ENCODE results near the gene KBTBD12.
"Not testable (repeated sequence)": the region's sequence is repeated elsewhere in the genome, so short reads cannot be mapped to it uniquely, and the experiment has no call there.

The KBTBD12 gene

DNA sequence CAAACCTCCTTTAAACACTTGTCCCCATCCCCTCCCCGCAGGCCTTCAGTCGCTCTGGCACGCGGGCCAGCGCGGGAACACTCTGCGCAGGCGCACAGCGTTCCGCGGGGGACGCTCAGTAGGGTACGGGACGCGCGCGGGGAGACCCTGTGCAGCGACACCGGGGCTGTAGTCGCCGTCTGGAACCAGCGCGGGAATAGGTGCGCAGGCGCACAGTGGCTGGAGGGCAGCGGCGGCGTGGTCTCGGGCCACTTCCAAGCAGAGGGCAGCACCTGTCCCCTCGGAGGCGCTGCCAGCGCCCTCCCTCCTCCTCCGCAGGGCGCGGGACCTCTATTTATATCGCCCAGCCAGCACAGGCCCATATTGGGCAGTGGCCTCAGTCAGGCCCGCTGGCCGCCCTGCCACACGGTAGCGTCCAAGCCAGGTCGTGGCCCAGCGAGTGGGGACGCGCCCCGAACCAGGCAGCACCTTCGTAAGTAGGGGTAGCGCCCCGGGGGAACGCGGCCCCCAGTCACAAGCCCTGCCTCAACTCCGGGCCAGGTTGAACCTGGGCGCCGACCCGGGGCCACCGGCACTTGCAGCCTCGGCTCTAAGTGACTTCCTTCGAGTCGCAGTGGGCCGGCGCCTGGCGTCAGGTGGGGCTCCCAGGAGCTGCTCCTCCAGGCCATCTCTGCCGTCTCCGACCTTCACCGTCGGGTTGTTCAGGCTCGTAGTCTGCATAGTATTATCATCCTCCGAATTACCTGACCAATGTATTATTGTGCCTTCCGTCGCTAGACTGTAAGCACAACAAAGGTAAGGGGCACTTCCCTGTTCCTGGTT is at the start of gene KBTBD12:
Gene KBTBD12, plus strand, starts transcription at position 118 of the 822 bp plus-strand sequence. CDS start 7,830 bp downstream, outside the sequence.
- DNase-seq: no peak

GRCh38 chr3:127865941-127866340 is 49.1 kb upstream of the KBTBD12 start:
- DNase-seq: no peak

DNA sequence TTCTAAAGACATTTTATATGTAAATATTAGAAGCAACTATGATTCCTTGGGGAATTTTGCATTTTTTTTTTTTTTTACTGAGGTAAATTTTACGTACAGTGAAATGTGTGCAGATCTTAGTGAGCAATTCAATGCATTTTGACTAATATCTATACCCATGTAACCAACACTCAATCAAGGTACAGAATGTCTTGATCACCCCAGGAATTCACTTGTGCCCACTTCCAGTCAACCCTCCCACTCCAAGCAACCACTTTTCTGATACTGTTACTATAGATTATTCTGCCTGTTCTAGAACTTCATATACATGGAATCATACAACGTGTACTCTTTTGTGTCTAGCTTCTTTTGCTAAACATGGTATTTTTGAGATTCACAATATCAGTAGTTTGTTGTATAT is 47.6 kb upstream of the KBTBD12 start:
- no peak for DNase-seq

DNA sequence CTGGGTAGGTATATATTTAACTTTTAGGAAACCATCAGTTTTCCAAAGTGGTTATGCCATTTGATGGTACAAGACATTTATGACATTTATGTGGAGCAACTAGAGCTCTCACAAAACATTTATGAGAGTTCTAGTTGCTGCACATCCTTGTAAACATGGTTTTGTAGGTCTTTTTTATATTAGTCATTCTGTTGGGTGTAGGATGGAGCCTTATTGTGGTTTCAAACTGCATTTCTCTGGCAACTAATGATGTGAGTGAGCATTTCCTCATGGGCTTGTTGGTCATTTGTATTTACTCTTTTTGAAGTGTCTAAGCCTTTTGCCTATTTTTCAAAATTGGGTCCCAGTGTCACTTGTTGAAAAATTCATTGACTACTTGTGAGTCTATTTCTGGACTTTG is 47.0 kb upstream of the KBTBD12 start:
- no peak for DNase-seq

DNA sequence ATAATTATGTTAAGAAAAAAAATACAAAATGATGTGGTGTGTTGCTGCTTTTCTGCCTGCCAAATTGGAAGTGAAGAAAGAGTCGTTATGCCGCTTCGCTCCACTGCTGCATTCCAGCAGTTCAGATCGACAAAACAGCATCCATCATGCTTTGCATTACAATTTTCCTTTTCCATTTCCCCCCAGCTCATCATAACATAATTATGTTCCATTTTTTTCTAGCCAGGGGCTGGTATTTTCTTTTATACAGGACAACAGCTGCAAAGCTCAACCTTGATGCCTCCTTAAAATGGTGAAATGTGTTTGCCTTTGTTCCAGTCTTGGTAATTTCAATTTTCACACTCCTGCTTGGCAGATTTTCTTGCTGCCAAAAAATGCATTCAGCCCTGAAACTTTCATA is 44.9 kb upstream of the KBTBD12 start:
- DNase-seq: no peak

GRCh38 chr3:127874097-127874496 is 40.9 kb upstream of the KBTBD12 start:
- not testable (repeated sequence) for DNase-seq

DNA sequence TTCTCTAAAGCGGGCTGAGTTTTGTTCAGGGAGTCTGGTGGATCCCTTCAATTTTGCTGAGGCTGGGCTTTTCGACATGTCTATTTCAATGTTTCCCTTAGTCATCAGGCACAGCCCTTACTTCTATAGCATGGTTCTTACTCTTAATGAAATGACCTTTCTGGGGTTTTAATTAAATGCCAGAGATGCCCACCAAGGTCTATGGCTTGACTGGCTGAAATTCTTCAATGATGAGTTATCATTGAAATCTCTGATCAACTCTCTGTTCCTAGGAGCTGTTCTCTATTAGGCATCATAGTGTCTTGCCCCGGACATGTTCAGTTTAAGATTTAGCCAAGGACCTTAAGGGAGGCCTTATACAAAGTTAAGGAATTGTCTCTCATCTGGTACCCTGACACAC is 33.4 kb upstream of the KBTBD12 start:
- DNase-seq: no peak

DNA sequence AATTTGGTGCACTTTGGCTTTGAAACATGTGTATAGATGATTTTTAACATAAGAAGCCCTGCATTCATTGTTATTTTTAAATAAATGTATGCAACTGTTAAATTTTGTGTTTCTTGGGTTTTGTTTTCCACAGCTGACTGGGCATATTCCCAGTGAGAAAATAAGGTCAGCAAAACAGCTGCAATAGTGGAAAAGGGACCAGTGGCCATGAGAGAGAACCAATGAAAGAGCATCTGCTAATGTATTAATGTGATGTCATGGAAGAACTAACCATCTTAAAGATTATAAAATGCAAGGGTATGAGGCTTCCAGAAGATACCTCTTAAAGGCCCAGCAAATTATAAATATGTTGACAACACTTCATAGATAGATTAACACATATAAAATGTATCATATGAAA is 31.0 kb upstream of the KBTBD12 start:
- no peak for DNase-seq

DNA sequence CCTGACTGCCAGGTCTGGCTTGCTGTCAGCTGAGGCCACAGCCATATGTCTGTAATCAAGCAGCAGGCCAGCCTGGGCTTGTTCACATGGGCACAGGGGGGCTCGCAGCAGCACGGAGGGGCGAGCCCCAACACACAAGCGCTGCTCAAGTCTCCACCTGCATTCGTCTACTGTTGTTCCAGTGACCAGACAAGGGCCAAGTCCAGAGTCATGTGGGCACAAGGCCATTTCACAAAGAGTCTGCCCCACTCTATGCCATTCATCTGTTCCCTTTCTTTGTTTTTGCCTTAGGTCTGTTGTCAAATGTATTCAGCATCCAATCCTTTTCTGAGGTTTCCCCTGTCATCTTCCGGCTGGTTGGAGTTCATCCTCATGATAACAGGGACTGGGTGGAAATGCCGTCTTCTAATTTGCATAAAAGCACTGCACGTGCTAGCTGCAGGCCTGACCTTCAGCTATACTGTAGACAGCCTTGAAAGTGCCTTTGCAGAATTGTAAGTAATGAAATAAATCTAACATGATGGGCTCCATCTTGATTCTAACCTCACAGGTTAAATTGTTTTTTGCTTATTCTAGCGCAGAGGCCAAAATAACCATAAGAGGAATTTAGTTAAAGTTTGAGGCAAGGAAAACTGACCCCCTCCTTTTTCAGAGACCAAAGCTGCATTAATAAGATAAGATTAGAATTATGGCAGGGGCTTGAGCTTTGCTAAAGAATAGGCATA is 28.6 kb upstream of the KBTBD12 start:
- no peak for DNase-seq

DNA sequence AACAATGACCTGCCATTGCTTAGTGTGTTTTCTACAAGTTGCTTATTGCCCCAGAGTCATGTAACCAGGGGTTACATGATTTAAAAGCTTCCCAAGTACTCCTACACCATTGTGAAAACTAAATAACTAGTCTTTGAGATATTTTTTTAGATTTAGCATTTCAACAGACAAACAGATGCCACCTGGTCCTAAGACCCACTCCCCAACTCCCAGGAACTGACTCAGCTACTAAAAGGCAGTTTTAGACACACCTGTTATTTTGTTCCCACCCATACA is 28.1 kb upstream of the KBTBD12 start:
- DNase-seq: no peak

DNA sequence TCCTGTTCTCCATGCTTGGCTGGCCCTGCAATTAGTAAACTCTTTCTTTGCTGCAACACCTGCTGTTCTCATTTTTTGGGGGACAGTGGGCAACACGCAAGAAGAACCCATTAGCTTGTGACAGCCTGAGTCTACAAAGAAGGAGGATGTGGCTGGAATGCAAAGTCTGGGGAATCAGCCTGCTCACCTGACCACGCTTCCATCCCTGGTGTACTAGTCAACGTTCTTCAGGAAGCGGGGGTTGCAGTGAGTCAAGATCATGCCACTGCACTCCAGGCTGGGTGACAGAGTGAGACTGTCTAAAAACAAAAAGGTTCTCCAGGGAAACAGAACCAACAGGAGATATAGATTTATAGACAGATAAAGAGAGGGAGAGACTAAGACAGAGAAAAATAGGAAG is 27.7 kb upstream of the KBTBD12 start:
- DNase-seq: no peak

DNA sequence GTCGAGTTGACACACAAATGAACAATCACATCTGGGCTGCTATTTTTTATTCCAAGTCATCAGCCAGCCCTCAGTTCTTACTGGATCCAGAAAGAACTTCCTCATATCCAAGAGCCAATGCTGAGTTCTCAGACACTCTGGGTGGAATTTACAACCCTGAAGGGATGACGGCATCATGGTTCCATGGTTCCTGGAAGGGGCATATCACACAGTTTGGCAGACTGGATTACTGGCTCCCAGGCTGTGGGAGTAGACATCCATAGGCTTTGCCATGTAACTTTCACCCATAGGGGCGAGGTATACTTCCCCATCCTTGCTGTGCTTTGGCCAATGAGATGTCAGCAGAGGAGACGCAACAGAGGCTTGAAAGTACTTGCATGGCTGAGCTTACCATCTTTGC is 26.9 kb upstream of the KBTBD12 start:
- DNase-seq: no peak

- no peak for DNase-seq
These were observed 26.4 kb upstream of the KBTBD12 start for GRCh38 chr3:127888564-127889107.

- DNase-seq: no peak
These were observed 25.6 kb upstream of the KBTBD12 start for GRCh38 chr3:127889461-127889863.

DNA sequence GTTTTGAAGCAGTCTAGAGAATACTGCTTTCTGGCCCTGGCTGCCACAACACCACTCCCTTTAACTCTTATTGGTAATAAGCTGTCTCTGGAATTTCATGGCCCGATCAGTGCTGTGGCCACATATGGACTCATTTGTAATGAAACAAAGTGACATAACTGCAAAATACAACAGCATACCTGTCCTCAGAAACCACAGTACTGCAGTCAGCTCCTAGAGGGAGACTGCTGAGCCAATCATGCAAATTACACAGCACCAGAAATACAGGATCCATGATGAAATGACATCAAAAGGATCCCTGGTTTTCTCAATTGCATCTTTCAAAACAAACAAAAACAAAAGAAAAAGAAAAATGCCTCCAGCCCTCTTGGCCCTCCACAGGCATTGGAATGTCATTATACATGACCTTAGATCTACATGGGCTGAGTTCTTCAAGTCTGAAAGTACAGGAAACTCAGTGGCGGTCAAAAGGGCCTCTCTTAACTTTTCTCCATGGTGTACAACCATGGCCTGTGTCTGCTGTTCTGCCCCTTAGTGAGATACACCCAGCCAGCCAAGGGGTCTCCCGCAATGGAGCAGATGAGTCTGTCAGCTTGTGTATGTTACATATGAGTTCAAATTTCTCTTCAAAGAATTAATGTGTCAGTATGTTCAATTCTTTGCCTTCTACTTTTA is 24.9 kb upstream of the KBTBD12 start:
- DNase-seq: no peak

DNA sequence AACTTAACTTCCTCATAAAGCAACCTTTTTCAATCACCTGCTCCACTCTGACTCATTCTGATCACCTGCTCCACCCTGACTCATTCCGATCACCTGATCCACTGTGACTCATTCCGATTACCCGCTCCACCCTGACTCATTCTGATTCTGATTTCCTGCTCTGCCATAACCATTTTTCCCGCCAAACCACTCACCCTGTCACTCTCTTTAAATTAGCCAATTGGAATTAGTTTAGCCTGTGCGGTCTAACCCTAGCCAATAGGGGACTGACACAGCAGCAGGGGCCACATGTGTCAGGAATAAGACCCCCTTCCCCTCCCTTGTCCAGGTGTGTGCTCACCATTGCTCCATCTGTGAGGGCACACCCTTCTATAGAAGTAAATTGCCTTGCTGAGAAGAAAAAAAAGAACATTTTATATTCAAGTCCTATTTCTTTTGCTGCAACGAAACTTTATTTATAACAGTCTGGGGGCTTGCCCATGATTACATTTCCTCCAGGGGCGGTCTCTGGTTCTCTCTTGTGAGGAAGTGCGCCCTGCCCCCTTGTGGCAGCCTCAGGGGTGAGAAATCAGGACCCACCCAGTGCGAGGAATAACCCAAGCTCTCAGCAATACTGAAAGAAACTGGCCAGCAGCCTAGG is 24.3 kb upstream of the KBTBD12 start:
- not testable (repeated sequence) for DNase-seq

DNA sequence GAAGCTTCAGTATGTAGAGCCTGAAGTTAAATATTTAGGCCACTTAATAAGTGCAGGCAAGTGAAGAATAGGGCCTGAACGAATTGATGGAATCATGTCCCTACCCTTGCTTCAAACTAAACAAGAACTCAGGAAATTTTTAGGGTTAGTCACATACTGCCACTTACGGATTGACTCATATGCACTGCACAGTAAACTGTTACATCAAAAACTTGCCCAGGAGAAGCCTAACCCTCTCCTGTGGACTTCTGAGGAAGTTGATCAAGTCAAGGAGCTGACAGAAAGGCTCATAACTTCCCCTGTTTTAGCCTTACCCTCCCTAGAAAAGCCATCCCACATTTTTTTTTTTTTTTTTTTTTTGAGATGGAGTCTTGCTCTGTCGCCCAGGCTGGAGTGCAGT is 20.6 kb upstream of the KBTBD12 start:
- no peak for DNase-seq

- no peak for DNase-seq
These were observed 15.8 kb upstream of the KBTBD12 start for GRCh38 chr3:127899200-127899599.

DNA sequence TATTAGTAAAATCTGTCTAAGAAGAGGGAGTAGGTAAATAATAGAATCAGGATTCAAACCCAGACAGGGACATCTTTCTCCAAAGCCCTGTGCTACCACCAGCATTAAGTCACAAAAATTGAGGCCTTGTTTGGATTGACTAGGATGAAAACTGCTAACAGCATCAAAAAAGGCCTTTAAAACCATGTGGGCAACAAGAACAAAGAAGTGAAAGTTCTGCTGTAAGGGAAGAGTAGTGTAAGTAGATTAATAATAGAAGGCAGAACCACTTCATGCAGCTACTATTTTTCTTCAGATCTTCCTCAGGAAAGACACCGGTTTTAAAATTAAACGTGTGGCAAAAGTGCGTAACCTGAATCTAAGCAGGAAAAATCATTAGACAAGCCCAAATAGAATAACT is 15.3 kb upstream of the KBTBD12 start:
- no peak for DNase-seq

DNA sequence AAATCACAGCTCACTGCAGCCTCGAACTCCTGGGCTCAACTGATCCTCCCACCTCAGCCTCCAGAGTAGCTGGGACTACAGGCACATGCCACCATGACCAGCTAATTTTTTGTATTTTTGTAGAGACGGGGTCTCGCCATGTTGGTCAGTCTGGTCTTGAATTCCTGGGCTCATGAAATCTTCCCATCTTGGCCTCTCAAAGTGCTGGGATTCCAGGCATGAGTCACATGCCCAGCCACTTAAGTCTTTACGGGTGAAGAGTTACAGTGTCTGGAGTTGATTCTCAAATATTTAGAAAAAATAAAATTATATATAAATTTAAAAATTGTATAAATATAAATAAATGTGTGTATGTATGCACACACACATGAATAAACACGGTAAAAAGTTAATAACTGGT is 14.5 kb upstream of the KBTBD12 start:
- DNase-seq: no peak

- no peak for DNase-seq
These were observed 12.5 kb upstream of the KBTBD12 start for GRCh38 chr3:127902486-127902885.

DNA sequence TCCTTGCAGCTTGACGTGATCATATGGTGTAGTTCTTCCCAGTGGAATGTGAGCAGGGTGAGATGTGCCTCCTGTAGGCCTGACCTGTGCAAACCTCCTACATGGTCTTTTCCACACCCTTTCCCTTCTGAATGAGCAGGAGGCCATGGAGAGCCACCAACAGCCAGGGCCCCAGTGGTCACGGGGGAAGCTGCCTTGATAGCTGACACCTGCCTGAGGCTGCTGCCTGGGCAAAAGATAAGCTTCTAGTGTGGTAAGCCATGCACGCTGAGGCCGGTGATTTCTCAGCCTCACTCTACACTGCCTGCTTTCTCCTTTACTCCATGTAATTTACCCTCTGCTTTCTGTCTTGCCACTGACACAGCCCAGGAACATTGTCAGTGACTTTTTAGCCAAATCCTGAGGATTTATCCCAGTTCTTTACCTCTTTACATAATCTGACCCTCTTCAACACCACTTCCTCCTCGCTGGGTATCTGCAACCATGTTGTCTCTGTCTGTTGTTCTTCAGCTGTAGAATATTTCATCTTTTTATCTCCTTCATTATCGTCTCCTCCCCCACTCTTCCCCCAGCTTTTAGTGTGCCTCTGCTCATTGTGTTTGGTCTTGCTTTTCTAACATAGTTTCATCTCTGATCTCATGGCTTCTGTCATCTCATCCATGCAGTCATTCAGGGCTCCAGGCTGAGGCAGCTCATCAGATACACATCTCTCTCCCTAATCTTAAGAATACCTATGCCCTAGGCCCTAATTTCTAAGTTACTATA is 11.2 kb upstream of the KBTBD12 start:
- no peak for DNase-seq

DNA sequence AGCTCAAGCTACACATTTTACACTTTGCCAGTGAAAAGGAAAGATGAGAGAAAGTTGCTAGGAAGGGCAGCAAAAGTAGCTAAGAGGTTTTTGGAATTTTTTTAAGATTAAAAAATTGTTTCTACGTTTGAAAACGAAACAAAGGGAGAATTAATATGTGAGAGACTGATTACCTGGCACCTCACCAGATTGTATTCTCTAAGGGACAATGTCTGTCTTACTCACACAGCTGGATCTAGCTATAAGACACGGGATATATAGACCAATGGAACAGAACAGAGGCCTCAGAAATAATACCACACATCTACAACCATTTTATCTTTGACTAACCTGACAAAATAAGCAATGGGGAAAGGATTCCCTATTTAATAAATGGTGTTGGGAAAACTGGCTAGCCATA is 9.5 kb upstream of the KBTBD12 start:
- DNase-seq: no peak

All from CD4-positive, alpha-beta T cell treated with Interleukin-4 for 4 hours (primary cell).